Osteoblast (primary cell): ENCODE measurements around the gene RBM10. TPM values are rescaled to one million over a fixed set of nuclear protein-coding genes. Genes with fewer than 3 reads are reported as not detected.

Experiments
- DNase-seq: peaks from one replicate; pipeline ENCODE4 v3.0.0; 2011; ENCODE audit warnings: low spot score, mixed read lengths; ENCODE audit not compliant: insufficient read length; ENCODE audit errors: missing footprints
- H2AFZ ChIP-seq: 2 replicates; pipeline ENCODE4 v1.6.0; 2011; ENCODE audit warnings: mild to moderate bottlenecking, low read length
- H3K27ac ChIP-seq: 2 replicates; pipeline ENCODE4 v1.5.1; 2011; ENCODE audit warnings: mild to moderate bottlenecking, low read depth, low read length, moderate library complexity
- H3K27me3 ChIP-seq: 2 replicates; pipeline ENCODE4 v1.6.0; 2012; ENCODE audit warnings: mild to moderate bottlenecking, control low read depth, inconsistent platforms, low read length, moderate library complexity; ENCODE audit not compliant: insufficient read depth
- H3K36me3 ChIP-seq: 2 replicates; pipeline ENCODE4 v1.5.1; 2011; ENCODE audit warnings: mild to moderate bottlenecking, low read length, control low read depth, moderate library complexity; ENCODE audit not compliant: insufficient read depth
- H3K4me1 ChIP-seq: 2 replicates; pipeline ENCODE4 v1.5.1; 2011; ENCODE audit warnings: mild to moderate bottlenecking, low read length, control low read depth, moderate library complexity; ENCODE audit not compliant: insufficient read depth
- H3K4me2 ChIP-seq: 2 replicates; pipeline ENCODE4 v1.6.0; 2011; ENCODE audit warnings: mild to moderate bottlenecking, low read length; ENCODE audit not compliant: insufficient read depth
- H3K4me3 ChIP-seq: fragments of 200-600 bp; sonication (generic); 3 replicates; pipeline ENCODE4 v1.5.1; 2012; ENCODE audit warnings: mild to moderate bottlenecking, low read length, inconsistent platforms; ENCODE audit not compliant: insufficient read depth
- H3K79me2 ChIP-seq: 2 replicates; pipeline ENCODE4 v1.6.0; 2012; ENCODE audit warnings: mild to moderate bottlenecking, low read length, control low read depth, inconsistent platforms; ENCODE audit not compliant: insufficient read depth
- H3K9me3 ChIP-seq: 2 replicates; pipeline ENCODE4 v1.5.1; 2011; ENCODE audit warnings: low read depth, low read length, control low read depth
- H4K20me1 ChIP-seq: 2 replicates; pipeline ENCODE4 v1.6.0; 2012; ENCODE audit warnings: mild to moderate bottlenecking, low read length, control low read depth; ENCODE audit not compliant: insufficient read depth
- total RNA-seq: library from RNA; depleted of rRNA; stranded (reverse); fragments of >200 nt; gene quantifications from 2 replicates; pipeline ENCODE4 v1.2.3, GENCODE V29; 2012
- TF ChIP-seq, protein P1 (sequence below): IDR thresholded peaks from 2 replicates; pipeline ENCODE4 v1.5.1; 2011; ENCODE audit warnings: mild to moderate bottlenecking, low read depth, low read length, moderate library complexity; ENCODE audit errors: extremely low read depth

Gene RBM10
- total RNA-seq, 1 donor: 32.9 TPM

DNA sequence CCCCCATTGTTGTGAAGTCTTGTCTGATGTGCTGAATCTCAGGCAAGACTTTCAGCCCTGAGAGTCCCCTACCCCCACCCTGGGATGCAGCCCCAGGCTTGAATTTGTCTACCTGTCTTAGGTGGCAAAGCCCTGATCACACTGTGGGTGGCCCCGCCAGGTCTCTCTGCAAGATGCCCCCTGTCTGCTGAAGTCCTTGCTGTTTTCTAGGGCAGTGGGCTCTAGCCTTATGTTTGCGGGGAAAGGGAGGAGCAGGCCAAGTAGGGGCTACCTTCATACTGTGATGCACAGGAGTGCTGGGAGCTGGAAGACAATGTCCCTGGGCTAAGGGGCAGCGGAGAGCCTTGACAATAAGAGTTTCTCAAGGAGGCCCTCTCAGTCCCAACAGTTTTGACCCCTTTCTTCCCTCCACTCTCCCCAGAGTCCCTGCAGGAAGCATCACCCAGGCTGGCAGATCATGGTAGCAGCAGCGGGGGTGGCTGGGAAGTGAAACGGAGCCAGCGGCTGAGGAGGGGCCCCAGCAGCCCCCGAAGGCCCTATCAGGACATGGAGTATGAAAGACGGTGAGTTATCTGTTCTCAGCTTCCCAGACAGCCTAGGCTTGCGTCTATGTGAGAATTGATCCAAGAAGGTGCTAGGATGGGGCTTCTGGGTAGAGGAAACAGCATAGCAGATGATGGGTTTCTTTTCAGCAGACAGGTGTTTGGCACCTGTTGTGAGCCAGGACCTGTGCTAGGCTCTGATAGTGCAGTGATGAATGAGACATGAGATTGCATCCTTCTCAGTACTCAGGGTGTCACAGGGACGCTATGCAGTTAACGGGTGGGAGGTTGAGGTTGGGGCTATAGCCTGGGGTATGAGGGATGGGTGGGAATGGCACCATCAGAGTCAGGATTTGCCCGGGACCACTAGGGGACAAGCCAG is 2.2 kb downstream of the RBM10 start:
- Histone ChIP-seq H3K9me3 (no peaks in the 10 kb centered on the region), H3K36me3 (no peaks in the 10 kb centered on the region), H3K79me2 (peaks cover 75% of the 10 kb centered on the region), H3K4me3 (peak overlapping the region; percentile 86), H2AFZ (no peak overlapping the region), H3K27ac (no peak overlapping the region), H3K4me1 (no peaks in the 10 kb centered on the region), H3K4me2 (peak overlapping the region; percentile 89), H3K27me3 (no peaks in the 10 kb centered on the region), H4K20me1 (peaks cover 37% of the 10 kb centered on the region)
- TF ChIP-seq, protein P1, sequence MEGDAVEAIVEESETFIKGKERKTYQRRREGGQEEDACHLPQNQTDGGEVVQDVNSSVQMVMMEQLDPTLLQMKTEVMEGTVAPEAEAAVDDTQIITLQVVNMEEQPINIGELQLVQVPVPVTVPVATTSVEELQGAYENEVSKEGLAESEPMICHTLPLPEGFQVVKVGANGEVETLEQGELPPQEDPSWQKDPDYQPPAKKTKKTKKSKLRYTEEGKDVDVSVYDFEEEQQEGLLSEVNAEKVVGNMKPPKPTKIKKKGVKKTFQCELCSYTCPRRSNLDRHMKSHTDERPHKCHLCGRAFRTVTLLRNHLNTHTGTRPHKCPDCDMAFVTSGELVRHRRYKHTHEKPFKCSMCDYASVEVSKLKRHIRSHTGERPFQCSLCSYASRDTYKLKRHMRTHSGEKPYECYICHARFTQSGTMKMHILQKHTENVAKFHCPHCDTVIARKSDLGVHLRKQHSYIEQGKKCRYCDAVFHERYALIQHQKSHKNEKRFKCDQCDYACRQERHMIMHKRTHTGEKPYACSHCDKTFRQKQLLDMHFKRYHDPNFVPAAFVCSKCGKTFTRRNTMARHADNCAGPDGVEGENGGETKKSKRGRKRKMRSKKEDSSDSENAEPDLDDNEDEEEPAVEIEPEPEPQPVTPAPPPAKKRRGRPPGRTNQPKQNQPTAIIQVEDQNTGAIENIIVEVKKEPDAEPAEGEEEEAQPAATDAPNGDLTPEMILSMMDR: no peak
- DNase-seq: peak; percentile 78

- no peaks in the 10 kb centered on the region for H3K27me3 ChIP-seq
- no peaks in the 10 kb centered on the region for H3K9me3 ChIP-seq
- H3K79me2 ChIP-seq: peaks cover 84% of the 10 kb centered on the region
- no peak overlapping the region for H3K4me2 ChIP-seq
- TF ChIP-seq, protein P1: no peak
- no peaks in the 10 kb centered on the region for H3K36me3 ChIP-seq
- no peak overlapping the region for H3K27ac ChIP-seq
- H4K20me1 ChIP-seq: peaks cover 29% of the 10 kb centered on the region
- no peak overlapping the region for H3K4me3 ChIP-seq
- DNase-seq: no peak
- H2AFZ ChIP-seq: no peak overlapping the region
- no peaks in the 10 kb centered on the region for H3K4me1 ChIP-seq
Observed at GRCh38 chrX:47148946-47149345, 3.9 kb downstream of the RBM10 start.

GRCh38 chrX:47151435-47151834 is 6.4 kb downstream of the RBM10 start:
- no peak overlapping the region for H2AFZ ChIP-seq
- H3K4me2 ChIP-seq: no peak overlapping the region
- H3K27me3 ChIP-seq: no peaks in the 10 kb centered on the region
- no peak overlapping the region for H3K4me3 ChIP-seq
- peaks cover under 1% of the 10 kb centered on the region for H3K36me3 ChIP-seq
- H4K20me1 ChIP-seq: peaks cover 26% of the 10 kb centered on the region
- no peaks in the 10 kb centered on the region for H3K4me1 ChIP-seq
- no peaks in the 10 kb centered on the region for H3K9me3 ChIP-seq
- H3K79me2 ChIP-seq: peaks cover 84% of the 10 kb centered on the region
- no peak overlapping the region for H3K27ac ChIP-seq
- no peak for DNase-seq
- TF ChIP-seq, protein P1: no peak

DNA sequence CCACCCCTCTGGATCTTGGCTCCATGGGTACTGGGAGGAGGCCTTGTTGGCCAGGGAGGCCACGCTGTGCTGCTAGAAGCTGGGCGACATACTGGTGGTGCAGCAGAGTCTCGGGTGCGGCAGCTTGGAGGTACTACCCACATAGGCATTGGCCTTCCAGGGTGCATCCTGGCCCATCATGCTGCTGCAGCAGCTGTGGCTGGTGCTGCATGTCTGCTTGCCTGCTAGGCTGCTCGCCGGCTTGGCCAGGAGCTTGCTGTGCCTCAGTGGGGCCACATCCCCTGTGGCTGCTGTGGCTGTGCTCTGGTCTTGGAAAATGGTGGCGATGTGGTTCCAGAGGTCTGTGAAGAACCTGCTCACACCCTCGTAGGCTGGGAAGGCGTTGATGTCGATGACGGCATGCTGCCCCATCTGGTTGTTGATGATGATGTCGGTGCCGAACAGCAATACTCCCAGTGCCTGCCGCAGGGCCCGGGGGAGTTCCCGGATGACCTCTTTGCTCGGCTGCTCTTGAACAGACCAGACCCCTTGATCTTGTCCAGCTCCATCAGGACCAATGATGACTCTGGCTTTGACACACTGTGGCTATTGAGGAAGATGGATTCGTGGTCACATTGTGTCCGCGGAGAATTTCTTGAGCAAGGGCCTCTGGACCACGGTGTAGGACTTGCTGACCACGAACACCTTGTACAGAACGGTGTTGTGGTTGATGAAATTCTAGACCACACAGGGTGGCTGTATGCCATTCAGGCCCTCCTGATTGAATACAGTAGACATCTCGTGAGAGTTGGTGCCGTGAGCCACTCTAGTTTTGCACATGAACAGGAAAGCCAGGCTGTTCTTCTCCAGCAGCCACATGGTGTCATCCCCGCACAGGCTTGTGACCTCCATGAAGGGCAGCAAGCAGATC is 11.8 kb downstream of the RBM10 start:
- Histone ChIP-seq H2AFZ (no peak overlapping the region), H3K4me3 (no peak overlapping the region), H3K4me1 (no peaks in the 10 kb centered on the region), H3K4me2 (no peak overlapping the region), H3K27me3 (peaks cover 4% of the 10 kb centered on the region), H3K36me3 (peaks cover 8% of the 10 kb centered on the region), H3K79me2 (peaks cover 86% of the 10 kb centered on the region), H3K27ac (no peak overlapping the region), H3K9me3 (no peaks in the 10 kb centered on the region), H4K20me1 (peaks cover 15% of the 10 kb centered on the region)
- peak; percentile 29 for DNase-seq
- TF ChIP-seq, protein P1: no peak
